HEK293 (cell line): ENCODE results near the gene SCN8A.

Experiments used
- CTCF ChIA-PET: fragments of 350-600 bp; formaldehyde crosslinking; extraction: SDS; loops from one replicate; lab custom pipeline; 2021; ENCODE audit warnings: antibody characterized with exemption; lab: Yijun Ruan, JAX
- POLR2A ChIA-PET: fragments of 300-600 bp; formaldehyde crosslinking; extraction: SDS; loops from one replicate; lab custom pipeline; 2020; ENCODE audit warnings: antibody characterized with exemption, inconsistent platforms; lab: Yijun Ruan, JAX
- H3K27ac ChIP-seq: fragments of 200-500 bp; sonication (Bioruptor generic); 2 replicates; pipeline ENCODE4 v1.5.1; 2014; ENCODE audit warnings: low read depth, low read length, control low read depth, inconsistent platforms; ENCODE audit errors: extremely low read depth
- H3K36me3 ChIP-seq, 2 experiments: fragments of 200-500 bp in 1 of 2; sonication (Bioruptor generic) in 1 of 2; 1 replicate in 1 of 2; 2 replicates in 1 of 2; pipeline ENCODE4 v1.5.1; 2014 to 2017; ENCODE audit warnings: inconsistent platforms in 2 of 2, low read length in 2 of 2; ENCODE audit not compliant: control insufficient read depth in 2 of 2, insufficient read depth in 1 of 2
- H3K4me1 ChIP-seq: fragments of 200-500 bp; sonication (Bioruptor generic); 2 replicates; pipeline ENCODE4 v1.5.1; 2014; ENCODE audit warnings: mild to moderate bottlenecking, low read length, inconsistent platforms; ENCODE audit not compliant: control insufficient read depth, insufficient read depth
- H3K4me3 ChIP-seq: 2 replicates; pipeline ENCODE4 v1.5.1; 2011; ENCODE audit warnings: low read depth, mild to moderate bottlenecking, control low read depth, low read length, moderate library complexity
- H3K9me3 ChIP-seq: fragments of 200-500 bp; sonication (Bioruptor generic); 2 replicates; pipeline ENCODE4 v1.5.1; 2014; ENCODE audit warnings: low read depth, low read length, inconsistent platforms; ENCODE audit not compliant: control insufficient read depth, insufficient read depth
- BCL11A ChIP-seq: fragments of 450-650 bp; formaldehyde crosslinking; IDR thresholded peaks from 2 replicates; pipeline ENCODE4 v1.5.1; 2016; ENCODE audit warnings: low read depth, missing biosample characterization, missing genetic modification characterization
- GLIS1 ChIP-seq: fragments of 450-650 bp; formaldehyde crosslinking; IDR thresholded peaks from 2 replicates; pipeline ENCODE4 v1.5.1; 2016; ENCODE audit warnings: missing biosample characterization, missing genetic modification characterization
- INSM2 ChIP-seq: fragments of 450-650 bp; formaldehyde crosslinking; IDR thresholded peaks from 2 replicates; pipeline ENCODE4 v1.5.1; 2016; ENCODE audit warnings: missing biosample characterization, missing genetic modification characterization
- KLF1 ChIP-seq: fragments of 450-650 bp; formaldehyde crosslinking; IDR thresholded peaks from 2 replicates; pipeline ENCODE4 v1.5.1; 2016; ENCODE audit warnings: missing biosample characterization, missing genetic modification characterization
- MZF1 ChIP-seq: fragments of 450-650 bp; formaldehyde crosslinking; IDR thresholded peaks from 2 replicates; pipeline ENCODE4 v1.5.1; 2017; ENCODE audit warnings: missing biosample characterization, missing genetic modification characterization, borderline replicate concordance
- PRDM1 ChIP-seq: fragments of 450-650 bp; formaldehyde crosslinking; IDR thresholded peaks from 2 replicates; pipeline ENCODE4; 2016; ENCODE audit warnings: missing biosample characterization, missing genetic modification characterization
- SP3 ChIP-seq: fragments of 450-650 bp; formaldehyde crosslinking; IDR thresholded peaks from 2 replicates; pipeline ENCODE4 v1.5.1; 2016; ENCODE audit warnings: missing biosample characterization, missing genetic modification characterization
- ZNF10 ChIP-seq: fragments of 450-650 bp; formaldehyde crosslinking; IDR thresholded peaks from 2 replicates; pipeline ENCODE4 v1.5.1; 2017; ENCODE audit warnings: missing biosample characterization, missing genetic modification characterization
- ZNF214 ChIP-seq: fragments of 450-650 bp; formaldehyde crosslinking; IDR thresholded peaks from 2 replicates; pipeline ENCODE4 v1.5.1; 2017; ENCODE audit warnings: missing biosample characterization, mild to moderate bottlenecking, missing genetic modification characterization, borderline replicate concordance
- ZNF239 ChIP-seq: fragments of 450-650 bp; formaldehyde crosslinking; IDR thresholded peaks from 2 replicates; pipeline ENCODE4 v1.5.1; 2016; ENCODE audit warnings: missing biosample characterization, missing genetic modification characterization
- ZNF248 ChIP-seq: fragments of 450-650 bp; formaldehyde crosslinking; IDR thresholded peaks from 2 replicates; pipeline ENCODE4 v1.5.1; 2017; ENCODE audit warnings: missing biosample characterization, missing genetic modification characterization
- ZNF350 ChIP-seq: fragments of 450-650 bp; formaldehyde crosslinking; IDR thresholded peaks from 2 replicates; pipeline ENCODE4 v1.5.0; 2017; ENCODE audit warnings: missing biosample characterization, mild to moderate bottlenecking, missing genetic modification characterization
- ZNF433 ChIP-seq: fragments of 450-650 bp; formaldehyde crosslinking; IDR thresholded peaks from 2 replicates; pipeline ENCODE4 v1.5.1; 2016; ENCODE audit warnings: missing biosample characterization, missing genetic modification characterization, low read depth
- ZNF544 ChIP-seq: fragments of 450-650 bp; formaldehyde crosslinking; IDR thresholded peaks from 2 replicates; pipeline ENCODE4 v1.5.0; 2017; ENCODE audit warnings: missing biosample characterization, missing genetic modification characterization
- ZNF548 ChIP-seq: fragments of 450-650 bp; formaldehyde crosslinking; IDR thresholded peaks from 2 replicates; pipeline ENCODE4 v1.5.1; 2016; ENCODE audit warnings: missing biosample characterization, missing genetic modification characterization
- ZNF623 ChIP-seq: fragments of 450-650 bp; formaldehyde crosslinking; IDR thresholded peaks from 2 replicates; pipeline ENCODE4 v1.5.1; 2016; ENCODE audit warnings: missing biosample characterization, missing genetic modification characterization
- ZNF677 ChIP-seq: fragments of 450-650 bp; IDR thresholded peaks from 2 replicates; pipeline ENCODE4 v1.5.0; 2018; ENCODE audit warnings: missing biosample characterization, mild to moderate bottlenecking, missing genetic modification characterization, moderate library complexity
- ZSCAN16 ChIP-seq: fragments of 450-650 bp; formaldehyde crosslinking; IDR thresholded peaks from 2 replicates; pipeline ENCODE4 v1.5.1; 2016; ENCODE audit warnings: missing biosample characterization, missing genetic modification characterization
- ZSCAN4 ChIP-seq: fragments of 450-650 bp; formaldehyde crosslinking; IDR thresholded peaks from 2 replicates; pipeline ENCODE4 v1.5.1; 2017; ENCODE audit warnings: missing biosample characterization, missing genetic modification characterization
- TF ChIP-seq, protein P1 (sequence below): fragments of 450-650 bp; formaldehyde crosslinking; IDR thresholded peaks from 2 replicates; pipeline ENCODE4 v1.5.1; 2016; ENCODE audit warnings: missing biosample characterization, missing genetic modification characterization, borderline replicate concordance

SCN8A gene

DNA sequence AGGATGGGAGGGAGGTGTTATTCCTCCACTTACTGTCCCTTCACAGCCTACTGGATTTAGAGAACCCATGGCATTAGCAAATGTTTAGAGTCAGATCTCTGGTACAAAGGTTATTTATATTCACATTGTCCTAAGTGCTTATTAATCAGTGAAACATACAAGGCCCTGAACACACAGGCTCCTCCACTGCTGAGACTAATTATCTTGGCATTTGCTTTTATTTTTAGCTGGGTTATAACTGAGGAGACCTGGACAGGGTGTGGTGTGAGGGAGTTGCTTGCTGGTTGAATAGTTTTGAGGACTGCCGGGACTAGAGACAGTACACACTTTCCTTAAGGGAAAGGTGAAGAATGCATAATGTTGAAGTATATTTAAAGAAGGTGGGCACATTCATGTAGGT is 180.0 kb downstream of the SCN8A start (continued):
- TF ChIP-seq PRDM1 (tag by site-specific recombination): no peak
- TF ChIP-seq ZNF433: no peak

DNA sequence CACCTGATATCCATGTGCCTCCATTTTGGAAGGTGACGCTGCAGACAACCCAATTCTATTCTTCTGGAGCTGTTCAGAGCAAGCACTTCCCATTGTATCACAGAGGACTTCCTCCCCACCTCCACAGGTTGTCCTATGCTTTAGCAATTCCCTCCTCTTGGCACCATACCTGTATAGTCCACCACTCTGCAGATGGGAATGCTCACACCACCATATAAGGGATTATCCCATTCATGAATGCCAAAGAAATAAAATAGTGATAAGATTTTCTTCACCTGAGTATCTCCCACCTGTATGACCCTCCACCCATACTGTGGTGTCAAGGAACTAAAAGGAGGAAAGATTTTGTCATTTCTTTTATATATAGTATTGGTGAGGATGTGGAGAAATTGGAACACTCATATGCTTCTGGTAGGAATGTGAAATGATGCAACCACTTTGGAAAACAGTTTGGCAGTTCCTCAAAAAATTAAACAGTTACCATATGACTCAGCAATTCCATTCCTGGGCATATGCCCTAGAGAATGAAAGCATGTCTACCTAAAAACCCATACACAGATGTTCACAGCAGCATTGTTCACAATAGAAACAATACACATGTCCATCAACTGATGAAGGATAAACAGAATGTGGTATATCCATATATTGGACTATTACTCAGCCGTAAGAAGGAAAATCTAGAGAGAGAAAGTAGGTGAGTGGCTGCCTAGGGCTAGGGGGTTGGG is 182.3 kb downstream of the SCN8A start:
- Histone ChIP-seq H3K36me3 (peaks cover 0 to 7% of the 10 kb centered on the region in 2 experiments; a peak in 1 of 3 replicates), H3K27ac (no peak overlapping the region), H3K9me3 (no peaks in the 10 kb centered on the region), H3K4me1 (no peaks in the 10 kb centered on the region), H3K4me3 (no peak overlapping the region)
- CTCF ChIA-PET: no interaction called here
- POLR2A ChIA-PET: no interaction called here
- TF ChIP-seq ZNF10 (tag by site-specific recombination) (peak; percentile 76), ZNF350 (tag by site-specific recombination) (no peak)
- TF ChIP-seq, all 188 proteins: peak for 1

GRCh38 chr12:51774933-51775332 is 183.9 kb downstream of the SCN8A start:
- no peaks in the 10 kb centered on the region for H3K4me1 ChIP-seq
- H3K36me3 ChIP-seq: no peaks in the 10 kb centered on the region
- no peak for TF ChIP-seq SP3 (tag by site-specific recombination)
- TF ChIP-seq ZNF677: no peak
- no peak for TF ChIP-seq MZF1 (tag by site-specific recombination)
- TF ChIP-seq ZNF623 (tag by site-specific recombination): no peak
- no peak for TF ChIP-seq ZSCAN4
- no peak for TF ChIP-seq KLF1 (tag by site-specific recombination)
- no peak for TF ChIP-seq ZSCAN16 (tag by site-specific recombination)
- TF ChIP-seq INSM2 (tag by site-specific recombination): no peak
- no peak for TF ChIP-seq ZNF248 (tag by site-specific recombination)
- no peak for TF ChIP-seq BCL11A (tag by site-specific recombination)
- no peak for TF ChIP-seq ZNF548 (tag by site-specific recombination)
- TF ChIP-seq, protein P1, sequence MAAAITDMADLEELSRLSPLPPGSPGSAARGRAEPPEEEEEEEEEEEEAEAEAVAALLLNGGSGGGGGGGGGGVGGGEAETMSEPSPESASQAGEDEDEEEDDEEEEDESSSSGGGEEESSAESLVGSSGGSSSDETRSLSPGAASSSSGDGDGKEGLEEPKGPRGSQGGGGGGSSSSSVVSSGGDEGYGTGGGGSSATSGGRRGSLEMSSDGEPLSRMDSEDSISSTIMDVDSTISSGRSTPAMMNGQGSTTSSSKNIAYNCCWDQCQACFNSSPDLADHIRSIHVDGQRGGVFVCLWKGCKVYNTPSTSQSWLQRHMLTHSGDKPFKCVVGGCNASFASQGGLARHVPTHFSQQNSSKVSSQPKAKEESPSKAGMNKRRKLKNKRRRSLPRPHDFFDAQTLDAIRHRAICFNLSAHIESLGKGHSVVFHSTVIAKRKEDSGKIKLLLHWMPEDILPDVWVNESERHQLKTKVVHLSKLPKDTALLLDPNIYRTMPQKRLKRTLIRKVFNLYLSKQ (tag by site-specific recombination): no peak
- TF ChIP-seq GLIS1 (tag by site-specific recombination): no peak
- TF ChIP-seq ZNF239 (tag by site-specific recombination): no peak
- TF ChIP-seq ZNF214 (tag by site-specific recombination): no peak
- no peak for TF ChIP-seq ZNF544
- H3K9me3 ChIP-seq: no peaks in the 10 kb centered on the region
- no peak overlapping the region for H3K27ac ChIP-seq
- CTCF ChIA-PET: interaction anchor here (0.6 to 1.4 kb wide), 2 partner anchors 100 to 145 kb away, joined by 4 read pairs; no protein-coding TSS in a partner anchor
- POLR2A ChIA-PET: no interaction called here
- no peak overlapping the region for H3K4me3 ChIP-seq
